K562 (cell line): ENCODE results near the gene TMEM252. TPM values are rescaled to one million over a fixed set of nuclear protein-coding genes. Genes with fewer than 3 reads are reported as not detected.

Experiments used
- ATAC-seq: fragments of 200-7000 bp; cut with Tn5 transposase; 3 replicates; pipeline ENCODE4 v1.9.1; 2020; ENCODE audit warnings: moderate library complexity
- BruUV-seq: library from RNA; stranded (reverse); fragments of 400-500 nt; replicated peaks from 2 replicates; lab custom pipeline; 2021; lab: Mats Ljungman, UMichigan
- CTCF ChIA-PET: fragments of 300-600 bp; formaldehyde crosslinking; extraction: SDS; loops from one replicate; lab custom pipeline; 2021; ENCODE audit warnings: low intra/inter-chr PET ratio; lab: Yijun Ruan, JAX
- POLR2A ChIA-PET: fragments of 300-600, 350-650 bp; sonication (Branson Sonifier 250); formaldehyde crosslinking; extraction: SDS; loops from one replicate; lab custom pipeline; 2021; ENCODE audit warnings: antibody characterized with exemption, inconsistent platforms; lab: Yijun Ruan, JAX
- DNase-seq, 4 experiments: peaks; one replicate each; pipeline versions ENCODE4 v3.0.0 to v3.0.0-alpha.2; 2011 to 2018; ENCODE audit warnings: low spot score in 3 of 4, mixed read lengths in 3 of 4; ENCODE audit errors: extremely low read depth in 1 of 4
- FAIRE-seq: peaks from 2 replicates; lab custom pipeline; 2011; peaks lifted over from hg19 to GRCh38; lab: Jason Lieb, UNC
- H2AFZ ChIP-seq: 2 replicates; pipeline ENCODE4 v1.6.0; 2011; ENCODE audit warnings: low read depth, low read length, control low read depth, inconsistent platforms
- H3K27ac ChIP-seq: fragments of 200-600 bp; 3 replicates; pipeline ENCODE4 v1.8.0; 2011; ENCODE audit warnings: low read depth, mild to moderate bottlenecking, control low read depth, inconsistent platforms, low read length, moderate library complexity, mixed read lengths; ENCODE audit errors: extremely low read depth
- H3K27me3 ChIP-seq, 2 experiments: fragments of 300-600 bp in 1 of 2; 2 replicates in 1 of 2; 3 replicates in 1 of 2; pipeline versions ENCODE4 v1.6.0 to v1.8.0; 2011; ENCODE audit warnings: inconsistent platforms in 2 of 2, low read length in 2 of 2, mild to moderate bottlenecking in 1 of 2, mixed read lengths in 1 of 2, moderate library complexity in 1 of 2; ENCODE audit not compliant: control insufficient read depth in 2 of 2, insufficient read depth in 2 of 2
- H3K36me3 ChIP-seq: fragments of 300-600 bp; 3 replicates; pipeline ENCODE4 v1.8.0; 2011; ENCODE audit warnings: mild to moderate bottlenecking, low read length, inconsistent platforms; ENCODE audit not compliant: control insufficient read depth, insufficient read depth
- H3K4me1 ChIP-seq, 2 experiments: fragments of 200-600 bp in 1 of 2; replicated peaks in 1 of 2; 2 replicates in 1 of 2; 3 replicates in 1 of 2; pipeline versions ENCODE4 v1.5.1 to v1.8.0; 2011; ENCODE audit warnings: inconsistent platforms in 2 of 2, low read length in 2 of 2, mild to moderate bottlenecking in 1 of 2, mixed read lengths in 1 of 2, moderate library complexity in 1 of 2; ENCODE audit not compliant: control insufficient read depth in 2 of 2, insufficient read depth in 2 of 2
- H3K4me2 ChIP-seq: 2 replicates; pipeline ENCODE4 v1.6.1; 2011; ENCODE audit warnings: low read length, control low read depth, inconsistent platforms, mixed read lengths; ENCODE audit not compliant: insufficient read depth
- H3K4me3 ChIP-seq: fragments of 200-600 bp; sonication (generic), shearing (Covaris generic); 2 replicates; pipeline ENCODE4 v1.5.1; 2016; ENCODE audit warnings: control low read depth, inconsistent platforms
- H3K79me2 ChIP-seq: fragments of 200-600 bp; 3 replicates; pipeline ENCODE4 v1.8.0; 2011; ENCODE audit warnings: low read length, inconsistent platforms; ENCODE audit not compliant: control insufficient read depth, insufficient read depth
- H3K9ac ChIP-seq, 2 experiments: 2 replicates each; pipeline versions ENCODE4 v1.6.0 to v1.6.1; 2011; ENCODE audit warnings: low read depth in 2 of 2, low read length in 2 of 2, control low read depth in 1 of 2, inconsistent platforms in 1 of 2, mild to moderate bottlenecking in 1 of 2, mixed read lengths in 1 of 2; ENCODE audit not compliant: insufficient read depth in 1 of 2
- H3K9me1 ChIP-seq: one replicate; pipeline ENCODE4 v1.6.0; 2011; ENCODE audit warnings: inconsistent platforms, mild to moderate bottlenecking, low read length, moderate library complexity; ENCODE audit not compliant: control insufficient read depth, insufficient read depth
- H3K9me3 ChIP-seq: replicated peaks from 2 replicates; pipeline ENCODE4 v1.5.1; 2011; ENCODE audit warnings: low read depth, low read length, inconsistent platforms; ENCODE audit not compliant: control insufficient read depth, insufficient read depth
- H4K20me1 ChIP-seq: replicated peaks from 2 replicates; pipeline ENCODE4 v1.6.1; 2011; ENCODE audit warnings: low read length, inconsistent platforms, mixed read lengths; ENCODE audit not compliant: control insufficient read depth, insufficient read depth
- CHD4 ChIP-seq: fragments of 200-600 bp; sonication (generic); IDR thresholded peaks from 3 replicates; pipeline ENCODE4 v1.6.1; 2012; ENCODE audit warnings: low read depth, mild to moderate bottlenecking, mixed read lengths, low read length, inconsistent platforms; ENCODE audit not compliant: insufficient read depth, insufficient replicate concordance, poor library complexity, severe bottlenecking
- CTCFL ChIP-seq: IDR thresholded peaks from 2 replicates; pipeline ENCODE4 v1.6.1; 2011; ENCODE audit warnings: borderline replicate concordance, low read depth, mild to moderate bottlenecking, moderate library complexity, low read length; ENCODE audit not compliant: insufficient read depth, poor library complexity, severe bottlenecking
- NUFIP1 ChIP-seq: fragments of 450-650 bp; IDR thresholded peaks from 2 replicates; pipeline ENCODE4 v1.6.1; 2018; ENCODE audit not compliant: partially characterized antibody
- PHB2 ChIP-seq: fragments of 450-650 bp; IDR thresholded peaks from 2 replicates; pipeline ENCODE4 v1.6.1; 2017; ENCODE audit warnings: low read depth
- RAD51 ChIP-seq: fragments of 450-650 bp; IDR thresholded peaks from 2 replicates; pipeline ENCODE4 v1.7.1; 2016; ENCODE audit warnings: low read depth, mild to moderate bottlenecking, borderline replicate concordance
- THAP12 ChIP-seq: fragments of 250-450 bp; sonication (Bioruptor Pico); IDR thresholded peaks from 2 replicates; pipeline ENCODE4 v1.9.0; 2021; ENCODE audit warnings: mild to moderate bottlenecking, inconsistent platforms
- TSC22D4 ChIP-seq: fragments of 450-650 bp; IDR thresholded peaks from 2 replicates; pipeline ENCODE4 v1.6.1; 2016; ENCODE audit warnings: missing genetic modification characterization, missing biosample characterization, control low read depth
- ZNF41 ChIP-seq: fragments of 250-450 bp; sonication (Bioruptor Pico); conservative IDR thresholded peaks from 2 replicates; pipeline ENCODE4 v1.4.0; 2020; ENCODE audit warnings: mild to moderate bottlenecking
- ZNF449 ChIP-seq: fragments of 250-450 bp; sonication (Bioruptor Pico); IDR thresholded peaks from 2 replicates; pipeline ENCODE4 v1.8.0; 2022; ENCODE audit warnings: moderate library complexity, mild to moderate bottlenecking, inconsistent platforms
- ZNF668 ChIP-seq: fragments of 250-450 bp; sonication (Bioruptor Pico); IDR thresholded peaks from 2 replicates; pipeline ENCODE4 v1.8.0; 2022; ENCODE audit warnings: mild to moderate bottlenecking, inconsistent platforms
- WGBS: fragments of 100-300 bp; shearing (Covaris generic); methylation state at CpG from one replicate; pipeline ENCODE4 v1.1.6; 2016; ENCODE audit warnings: low coverage, mixed read lengths; ENCODE audit not compliant: insufficient coverage; ENCODE audit errors: missing lambda C conversion rate; 5-methylcytosine and 5-hydroxymethylcytosine counted together
- in situ Hi-C: fragments of 300-500 bp; cut with MboI; formaldehyde crosslinking; loops from 4 replicates; pipeline ENCODE4 v1.15.0; 2018; ENCODE audit warnings: inconsistent platforms, mixed read lengths
- intact Hi-C: fragments of 100-400 bp; cut with micrococcal nuclease; formaldehyde crosslinking; loops from 2 replicates; pipeline ENCODE4 v1.14.2; 2022
- polyA plus RNA-seq, 8 experiments: library from polyadenylated mRNA; depleted of rRNA in 4 of 8; stranded (reverse) in 5 of 8; unstranded in 3 of 8; fragments of >200 nt; fragmentation: Nextera tagmentation in 2 of 8; fragmentation: Illumina TruSeq in 1 of 8; extraction: Ambion mirVana in 2 of 8; extraction: Trizol in 1 of 8; gene quantifications; 2 replicates each; pipeline versions ENCODE4 v1.2.1 to v1.2.3, GENCODE V29; 2011 to 2014; ENCODE audit warnings: inconsistent platforms in 1 of 8, missing spikeins in 1 of 8
- total RNA-seq, 7 experiments: library from RNA; depleted of rRNA in 6 of 7; stranded (reverse); fragments of >200 nt in 6 of 7; fragmentation: Illumina TruSeq in 2 of 7; extraction: Trizol in 2 of 7; gene quantifications; 2 replicates each; pipeline versions ENCODE4 v1.2.1 to v1.2.3, GENCODE V29; 2011 to 2021; ENCODE audit warnings: low replicate concordance in 1 of 7

TMEM252 gene
- total and polyA plus RNA-seq, 9 of the 15 experiments (the other 6 are each of a cell fraction or from before 2014, with no cell fraction given), result not detected

GRCh38 chr9:68522954-68523353, 17.7 kb downstream of the TMEM252 start:
- H3K9me1 ChIP-seq, result no peaks in the 10 kb centered on the region
- intact Hi-C loops (no loop called here), in situ Hi-C loops (no loop called here)
- H3K4me1 ChIP-seq, result no peaks in the 10 kb centered on the region
- no peak overlapping the region for H3K4me2 ChIP-seq
- no peak for FAIRE-seq
- no peaks in the 10 kb centered on the region for H4K20me1 ChIP-seq
- no peak overlapping the region for H3K27ac ChIP-seq
- CTCF ChIA-PET, result no interaction called here
- H3K79me2 ChIP-seq, result no peaks in the 10 kb centered on the region
- DNase-seq, result no peak
- WGBS, result 4% methylated on average over 3 of the region's 3 CpGs
- TF ChIP-seq CTCFL, result no peak
- no peak for TF ChIP-seq ZNF41 (CRISPR knock-in tag)
- TF ChIP-seq NUFIP1, result no peak
- no peak for TF ChIP-seq PHB2
- no peak for TF ChIP-seq TSC22D4
- no peak for TF ChIP-seq ZNF668
- TF ChIP-seq ZNF449 (CRISPR knock-in tag), result no peak
- TF ChIP-seq RAD51, result no peak
- TF ChIP-seq THAP12 (CRISPR knock-in tag), result no peak
- no peak for TF ChIP-seq CHD4
- H3K27me3 ChIP-seq, result peaks cover 0 to 2% of the 10 kb centered on the region in 2 experiments; a peak in 1 of 5 replicates
- no peak for ATAC-seq
- POLR2A ChIA-PET, result no interaction called here
- no peaks in the 10 kb centered on the region for H3K9me3 ChIP-seq
- no peaks in the 10 kb centered on the region for H3K36me3 ChIP-seq
- no peak overlapping the region for H2AFZ ChIP-seq
- no TSS peak for BruUV-seq
- H3K4me3 ChIP-seq, result no peak overlapping the region
- H3K9ac ChIP-seq, result no peak overlapping the region
